ENCODE data around the gene FBXL20.
"Not testable (repeated sequence)": the region's sequence is repeated elsewhere in the genome, so short reads cannot be mapped to it uniquely, and the experiment has no call there.

GRCh38 chr17:39278246-39278645 is 123.2 kb downstream of the FBXL20 start:
- TF ChIP-seq CTCF, POLR2A (IDR thresholded peaks at IDR 0.05): not testable (repeated sequence)
